ENCODE measurements around the gene RAB11A. TPM values are rescaled to one million over a fixed set of nuclear protein-coding genes. Genes with fewer than 3 reads are reported as not detected.
A peak's percentile ranks its signal among the peaks of the same experiment; 100 is the strongest.
"Not testable (repeated sequence)": the region's sequence is repeated elsewhere in the genome, so short reads cannot be mapped to it uniquely, and the experiment has no call there.

RAB11A gene
- polyA plus RNA-seq, 2 of the 4 experiments (the other 2 are of a cell fraction), result 316 to 551 TPM

DNA sequence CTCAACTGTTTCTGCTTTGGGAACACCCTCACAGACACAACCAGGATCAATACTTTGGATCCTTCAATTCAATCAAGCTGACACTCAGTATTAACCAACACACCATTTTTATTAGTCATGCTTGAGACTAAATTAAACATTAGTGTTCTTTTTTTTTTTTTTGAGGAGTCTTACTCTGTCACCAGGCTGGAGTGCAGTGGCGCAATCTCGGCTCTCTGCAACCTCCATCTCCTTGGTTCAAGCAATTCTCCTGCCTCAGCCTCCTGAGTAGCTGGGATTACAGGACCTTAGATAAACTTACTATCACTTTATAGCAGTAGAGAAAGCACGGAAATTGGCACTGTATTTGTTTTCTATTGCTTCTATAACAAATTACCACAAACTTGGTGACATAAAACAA, 2.0 kb upstream of the RAB11A start:
- ATAC-seq (no peak), FAIRE-seq (no peak), DNase-seq (ENCODE audit: low read depth in 1 of 2, low spot score in 1 of 2) (no peak)
- CTCF ChIA-PET, result interaction anchor here (0.7 to 6.3 kb wide), 7 partner anchors 10 to 519 kb away, joined by 3 to 80 read pairs (median 4); partner anchors contain the start of gene MAP2K1
- POLR2A ChIA-PET, result no interaction called here
- Histone ChIP-seq H3K27ac (no peak overlapping the region), H3K4me3 (no peak overlapping the region), H3K4me1 (peaks cover 23% of the 10 kb centered on the region), H3K4me2 (no peak overlapping the region), H3K9me3 (no peaks in the 10 kb centered on the region)
- 75% methylated on average over 3 of the region's 3 CpGs for WGBS (ENCODE audit: missing lambda C conversion rate)
- TF ChIP-seq MAZ (IDR thresholded peaks at IDR 0.05; ENCODE audit: borderline replicate concordance, low read depth, low read length), result no peak
- TF ChIP-seq CTCF (IDR thresholded peaks at IDR 0.05), result no peak
- TF ChIP-seq REST (IDR thresholded peaks at IDR 0.05), result no peak
- TF ChIP-seq NFE2L2 (conservative IDR thresholded peaks at IDR 0.05; ENCODE audit: low read length), result no peak
- no peak for TF ChIP-seq MAX (IDR thresholded peaks at IDR 0.05)
- TF ChIP-seq HOXB5 (CRISPR knock-in tag; IDR thresholded peaks at IDR 0.05), result no peak
- no peak for TF ChIP-seq PHF8 (IDR thresholded peaks at IDR 0.05; ENCODE audit: borderline replicate concordance, low read depth)
- no peak for TF ChIP-seq ZNF302 (CRISPR knock-in tag; IDR thresholded peaks at IDR 0.05)
- no peak for TF ChIP-seq FOXS1 (CRISPR knock-in tag; IDR thresholded peaks at IDR 0.05)
- TF ChIP-seq RNF2 (IDR thresholded peaks at IDR 0.05; ENCODE audit: borderline replicate concordance, low read depth), result no peak
- TF ChIP-seq HDAC2 (IDR thresholded peaks at IDR 0.05), result no peak

GRCh38 chr15:65867933-65868332, 1.4 kb upstream of the RAB11A start:
- WGBS (ENCODE audit: missing lambda C conversion rate), result 85% methylated on average over 6 of the region's 6 CpGs
- H3K4me1 ChIP-seq, result peaks cover 28% of the 10 kb centered on the region
- H3K4me2 ChIP-seq; ATAC-seq; H3K4me3 ChIP-seq; DNase-seq (ENCODE audit: low read depth in 1 of 2, low spot score in 1 of 2); H3K9me3 ChIP-seq; H3K27ac ChIP-seq; FAIRE-seq: not testable (repeated sequence)
- POLR2A ChIA-PET, result interaction anchor here (3.6 kb wide), 1 partner anchor 257 kb away, joined by 62 read pairs; the partner anchor contains the start of gene INTS14
- CTCF ChIA-PET, result interaction anchor here (1.1 to 6.3 kb wide), 8 partner anchors 11 to 229 kb away, joined by 3 to 80 read pairs (median 16); no protein-coding TSS in a partner anchor

GRCh38 chr15:65868546-65869125, 655 bp upstream of the RAB11A start:
- Histone ChIP-seq H3K27ac (peak overlapping the region; percentile 91 to 94), H3K9me3 (no peaks in the 10 kb centered on the region), H3K4me3 (peak overlapping the region; percentile 86), H3K4me1 (peaks cover 26% of the 10 kb centered on the region), H3K4me2 (peak overlapping the region; percentile 60)
- WGBS (ENCODE audit: missing lambda C conversion rate), result 54% methylated on average over 11 of the region's 11 CpGs
- POLR2A ChIA-PET, result interaction anchor here (1.0 to 3.6 kb wide), 25 partner anchors 9 to 616 kb away, joined by 3 to 62 read pairs (median 6); partner anchors contain the start of genes DENND4A, HACD3, INTS14 and RNU5B-1
- FAIRE-seq (no peak), ATAC-seq (no peak), DNase-seq (ENCODE audit: low read depth in 1 of 2, low spot score in 1 of 2) (no peak)
- TF ChIP-seq BHLHE40 (IDR thresholded peaks at IDR 0.05; ENCODE audit: low read depth, low read length) (no peak), MAZ (IDR thresholded peaks at IDR 0.05; ENCODE audit: borderline replicate concordance, low read depth, low read length) (no peak), MYC (IDR thresholded peaks at IDR 0.05; ENCODE audit: borderline replicate concordance, low read length) (no peak), CEBPB (IDR thresholded peaks at IDR 0.05) (peak in 1 of 2 experiments; percentile 57; a peak in 2 of 4 replicates), HOXB5 (CRISPR knock-in tag; IDR thresholded peaks at IDR 0.05) (0 out of 2 replicates have a peak, but pooled peaks have one; percentile 41)
- CTCF ChIA-PET, result interaction anchor here (0.6 to 6.3 kb wide), 27 partner anchors 10 to 1724 kb away, joined by 3 to 80 read pairs (median 6); partner anchors contain the start of gene INTS14

All from A549 (cell line).